ENCODE results near the gene TOX2.

The TOX2 gene

GRCh38 chr20:43977962-43978361, 63.3 kb downstream of the TOX2 start:
- FAIRE-seq = no peak

- no peak for FAIRE-seq
These were observed 65.0 kb downstream of the TOX2 start for GRCh38 chr20:43979576-43980105.

DNA sequence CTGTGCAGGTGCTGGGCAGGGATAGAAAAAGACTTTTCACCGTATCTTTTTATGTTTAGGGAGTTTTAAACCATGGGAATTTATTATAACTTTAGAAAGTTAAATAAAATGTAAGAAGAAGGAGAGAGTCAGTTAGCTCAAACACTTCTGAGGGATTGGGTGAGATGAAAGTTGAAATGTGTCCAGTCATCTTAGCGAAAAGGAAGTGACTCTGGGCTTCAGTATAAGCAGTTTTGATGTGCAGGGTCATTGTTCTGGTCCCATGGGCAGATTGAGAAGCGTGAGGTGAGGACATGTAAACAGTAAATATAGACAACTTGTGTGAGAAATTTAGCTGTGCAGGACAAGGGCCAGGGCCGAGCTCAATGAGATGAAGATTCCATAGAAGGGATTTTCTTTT, 66.9 kb downstream of the TOX2 start:
- no peak for FAIRE-seq

DNA sequence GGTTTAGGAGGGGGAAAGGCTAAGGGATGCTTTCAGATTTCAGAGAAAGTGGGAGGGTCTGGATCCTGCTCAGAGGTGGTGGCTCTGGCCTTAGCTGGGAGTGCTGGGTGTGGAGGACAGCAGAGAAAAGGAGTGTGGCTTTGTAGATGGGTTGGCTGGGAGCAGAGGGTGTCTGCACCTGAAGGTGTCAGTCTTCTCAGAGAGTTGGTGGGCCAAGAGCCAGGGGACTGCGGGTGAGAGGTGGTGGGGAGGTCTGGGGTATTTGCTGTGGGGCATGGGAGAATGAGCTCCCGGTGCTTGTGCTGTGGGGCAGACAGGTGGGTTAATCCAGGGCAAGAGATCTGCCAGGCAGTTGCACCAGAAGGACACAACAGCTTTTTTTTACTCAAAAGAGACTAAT, 67.4 kb downstream of the TOX2 start:
- no peak for FAIRE-seq

GRCh38 chr20:43982886-43983285, 68.2 kb downstream of the TOX2 start:
- FAIRE-seq = no peak

- FAIRE-seq = no peak
These were observed 68.7 kb downstream of the TOX2 start for GRCh38 chr20:43983359-43983758.

- no peak for FAIRE-seq
These were observed 69.3 kb downstream of the TOX2 start for GRCh38 chr20:43983904-43984361.

- FAIRE-seq = no peak
These were observed 69.9 kb downstream of the TOX2 start for GRCh38 chr20:43984587-43984986.

GRCh38 chr20:43985121-43985520, 70.5 kb downstream of the TOX2 start:
- FAIRE-seq = no peak

DNA sequence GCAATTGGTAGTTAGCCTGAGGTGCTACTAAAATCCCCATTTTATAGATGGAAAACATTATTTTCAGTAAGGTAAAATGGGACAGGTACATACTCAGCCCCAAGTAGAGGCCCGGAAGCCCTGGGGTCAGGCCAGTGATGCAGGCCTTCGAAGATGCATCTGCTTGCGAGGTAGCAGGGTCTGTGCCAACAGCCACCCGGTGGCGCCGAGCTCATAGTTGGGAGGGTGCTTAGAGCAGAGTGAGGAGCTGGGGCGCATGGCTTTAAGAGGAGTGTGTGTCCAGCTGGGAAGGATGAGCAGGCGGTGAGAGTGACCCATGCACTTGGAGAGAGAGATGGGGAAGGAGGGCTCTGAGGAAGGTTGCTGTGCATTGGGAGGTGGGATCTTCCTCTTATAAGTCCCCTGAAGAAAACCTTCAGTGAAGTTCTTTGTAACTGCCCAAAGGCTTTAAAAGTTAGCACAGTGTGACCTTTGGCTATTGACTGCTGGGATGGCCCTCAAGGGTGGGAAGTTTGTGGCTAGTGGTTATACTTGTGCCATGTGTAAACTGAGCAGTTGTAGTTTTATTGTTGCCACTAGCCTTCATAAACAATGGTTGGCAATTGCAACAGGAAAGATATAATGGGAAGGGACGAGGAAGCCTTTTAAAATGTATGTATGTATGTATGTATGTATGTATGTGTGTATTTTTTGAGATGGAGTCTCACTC, 71.1 kb downstream of the TOX2 start:
- FAIRE-seq = no peak

- FAIRE-seq = no peak
These were observed 72.4 kb downstream of the TOX2 start for GRCh38 chr20:43987018-43987417.

- FAIRE-seq = no peak
These were observed 72.9 kb downstream of the TOX2 start for GRCh38 chr20:43987531-43987930.

DNA sequence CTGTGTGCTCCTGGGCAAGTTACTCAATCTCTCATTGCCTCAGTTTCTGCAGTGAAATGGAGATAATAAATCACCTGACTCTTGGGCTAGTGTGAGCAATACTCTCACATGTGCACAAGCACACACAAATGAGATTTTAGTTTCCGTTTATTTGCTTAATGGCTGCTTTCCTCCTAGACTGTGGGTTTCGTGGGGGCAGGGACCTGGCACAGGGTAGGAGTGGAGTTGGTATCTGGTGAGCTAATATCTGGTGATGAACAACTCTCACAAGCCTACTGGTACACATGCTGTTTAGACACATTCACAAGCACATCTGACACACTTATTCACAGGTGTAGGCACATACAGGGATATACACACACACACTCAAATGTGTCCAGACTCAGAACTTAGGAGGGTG, 73.8 kb downstream of the TOX2 start:
- FAIRE-seq = no peak

DNA sequence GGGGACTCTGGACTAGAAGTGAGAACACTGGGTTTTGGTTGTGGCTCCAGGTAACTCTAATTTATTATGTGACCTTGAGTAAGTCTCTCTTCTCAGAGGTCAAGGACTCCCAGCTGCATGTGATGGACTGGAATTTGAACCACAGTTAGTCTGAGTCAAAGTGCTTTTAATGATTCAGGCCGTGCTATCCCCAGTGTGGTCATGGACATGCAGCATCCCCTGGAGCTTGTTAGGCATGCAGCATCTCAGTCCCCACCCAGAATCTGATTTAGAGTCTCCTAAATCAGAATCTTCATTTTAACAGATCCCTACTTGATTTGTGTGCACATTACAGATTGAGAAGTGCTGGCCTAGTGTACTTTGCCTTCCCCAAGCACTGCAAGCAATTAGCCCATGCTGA, 74.2 kb downstream of the TOX2 start:
- no peak for FAIRE-seq

DNA sequence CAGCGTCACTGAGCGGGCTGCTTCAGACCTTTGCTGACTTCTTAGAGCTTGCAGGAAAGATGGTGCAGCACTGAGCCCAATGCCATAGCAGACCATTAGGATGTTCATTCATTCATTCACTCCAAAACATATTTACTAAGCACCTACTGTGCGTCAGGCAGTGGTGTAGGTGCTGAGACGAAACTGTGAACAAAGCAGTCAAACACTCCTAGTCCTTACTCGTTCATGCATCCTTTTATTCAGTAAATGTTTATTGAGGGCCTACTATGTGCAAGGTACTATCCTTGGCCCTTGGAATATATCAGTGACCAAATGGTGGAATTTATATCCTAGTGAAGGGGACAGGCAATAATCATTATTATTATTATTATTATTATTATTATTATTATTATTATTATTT, 76.6 kb downstream of the TOX2 start:
- FAIRE-seq = no peak

DNA sequence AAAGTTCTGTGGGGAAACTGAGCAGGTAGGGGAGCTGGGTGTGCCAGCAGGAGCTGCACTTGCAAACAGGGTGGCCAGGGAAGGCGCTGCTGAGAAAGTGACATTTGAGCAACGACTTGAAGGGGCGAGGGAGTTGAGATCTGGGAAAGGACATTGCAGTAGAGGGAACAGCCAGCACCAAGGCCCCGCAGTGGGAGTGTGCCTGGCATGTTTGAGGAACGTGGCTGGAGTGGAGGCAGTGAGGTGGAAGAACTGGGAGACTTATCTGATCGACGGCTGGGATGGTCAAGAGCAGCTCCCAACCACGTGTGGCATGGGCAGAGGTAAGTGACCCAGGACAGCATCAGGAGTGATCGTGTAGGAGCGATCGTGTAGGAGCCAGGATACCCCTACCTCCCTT, 77.3 kb downstream of the TOX2 start:
- no peak for FAIRE-seq

GRCh38 chr20:43992885-43993284, 78.2 kb downstream of the TOX2 start:
- FAIRE-seq = no peak

DNA sequence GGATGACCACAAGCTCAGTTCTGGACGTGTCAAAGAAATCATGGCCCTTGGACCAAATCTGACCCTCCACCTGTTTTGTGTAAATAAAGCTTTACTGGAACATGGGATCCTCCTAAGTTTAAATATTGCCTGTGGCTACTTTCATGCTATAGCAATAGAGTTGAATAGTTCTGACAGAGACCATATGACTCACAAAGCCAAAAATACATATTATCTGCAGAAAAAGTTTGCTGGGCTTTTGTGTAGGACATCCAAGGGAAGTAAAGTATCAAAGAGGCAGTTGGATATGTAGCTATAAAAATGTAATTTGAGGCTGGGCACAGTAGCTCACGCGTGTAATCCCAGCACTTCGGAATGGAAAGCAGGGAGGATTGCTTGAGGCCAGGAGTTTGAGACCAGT, 78.9 kb downstream of the TOX2 start:
- FAIRE-seq = no peak

DNA sequence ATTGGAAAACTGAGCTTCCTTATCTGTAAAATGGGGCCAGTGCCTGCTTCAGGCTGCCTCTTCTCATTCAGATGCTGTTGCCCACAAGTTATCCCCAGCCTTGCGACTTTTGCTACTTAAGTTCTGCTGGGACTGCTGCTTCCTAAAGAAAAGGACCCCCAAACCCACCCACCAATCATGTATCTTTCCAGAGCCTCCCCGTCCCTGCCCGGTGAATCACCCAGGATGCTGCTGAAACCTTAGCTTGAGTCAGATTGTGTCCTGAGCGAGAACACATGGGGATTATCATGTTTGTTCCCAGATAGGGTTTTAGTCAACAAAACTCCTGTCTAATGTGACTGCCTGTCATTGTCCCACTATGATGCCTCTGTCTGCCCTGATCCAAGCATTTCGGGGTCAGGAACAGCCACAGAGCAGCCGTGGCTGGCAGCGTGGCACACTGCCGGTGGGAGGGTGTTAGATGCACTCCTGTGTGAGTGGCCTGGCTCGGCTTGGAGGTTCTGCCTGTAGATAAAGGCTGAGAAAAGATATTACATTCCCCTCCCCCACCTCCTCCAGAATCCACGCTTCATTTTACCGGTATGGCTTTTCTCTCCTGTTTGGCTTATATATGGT, 79.9 kb downstream of the TOX2 start:
- no peak for FAIRE-seq

- no peak for FAIRE-seq
These were observed 81.0 kb downstream of the TOX2 start for GRCh38 chr20:43995645-43996044.

- FAIRE-seq = no peak
These were observed 81.7 kb downstream of the TOX2 start for GRCh38 chr20:43996240-43996930.

DNA sequence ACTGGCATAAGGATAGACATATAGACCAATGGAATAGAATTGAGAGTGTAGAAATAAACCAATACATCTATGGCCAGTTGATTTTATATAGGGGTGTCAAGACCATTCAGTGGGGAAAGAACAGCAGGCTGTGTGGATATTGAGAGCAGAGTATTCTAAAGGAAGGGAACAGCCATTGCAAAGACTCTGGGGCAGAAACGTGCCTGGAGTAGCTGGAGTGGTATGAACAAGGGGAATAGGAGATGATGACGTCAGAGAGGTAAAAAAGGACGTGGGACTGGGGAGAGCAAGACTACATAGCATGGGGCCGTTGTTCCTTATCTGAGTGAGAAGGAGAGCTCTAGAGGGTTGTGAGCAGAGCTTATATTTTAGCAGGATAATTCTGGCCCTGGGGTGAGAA, 85.2 kb downstream of the TOX2 start:
- FAIRE-seq = no peak

- no peak for FAIRE-seq
These were observed 87.3 kb downstream of the TOX2 start for GRCh38 chr20:44001667-44002596.

Data from G401.6 (cell line).